ENCODE results near the gene RNLS.
"Not testable (repeated sequence)": the region's sequence is repeated elsewhere in the genome, so short reads cannot be mapped to it uniquely, and the experiment has no call there.

Gene RNLS

DNA sequence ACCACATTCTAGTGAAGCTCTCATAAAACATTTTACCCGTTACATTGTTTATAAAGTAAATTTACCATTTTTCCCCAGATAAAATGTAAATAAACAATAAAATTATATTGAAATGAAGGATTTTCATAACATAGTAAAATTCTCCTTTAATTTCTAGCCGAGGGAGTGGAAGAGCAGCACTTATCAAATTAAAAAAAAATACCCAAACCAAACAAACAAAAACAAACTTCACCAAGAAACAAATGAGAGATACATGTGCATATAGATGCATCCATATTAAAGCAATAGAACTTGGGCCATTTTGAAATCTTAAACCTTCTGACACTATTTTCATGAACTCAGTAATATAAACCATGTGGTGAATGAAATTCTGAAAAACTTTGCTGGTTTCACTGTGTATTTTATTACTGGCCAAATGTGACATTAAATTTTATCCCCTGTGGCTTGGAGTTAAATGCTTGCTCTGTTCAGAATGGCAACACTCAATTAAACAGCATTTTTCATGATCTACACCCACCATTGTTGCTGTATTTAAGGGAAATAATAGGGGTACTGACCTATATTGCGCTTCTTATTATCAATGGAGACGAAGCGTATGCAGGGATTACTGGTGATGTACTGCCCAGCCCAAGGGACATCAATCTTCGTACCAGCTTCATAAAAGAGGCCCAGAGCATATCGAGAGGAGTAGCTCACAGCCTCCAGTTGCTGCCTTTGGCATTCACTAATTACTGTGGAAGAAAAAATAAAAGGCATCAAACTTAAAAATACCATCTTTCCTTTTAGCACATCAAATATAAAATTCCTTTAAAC, 220.9 kb downstream of the RNLS start:
- H3K4me3 ChIP-seq = no peak overlapping the region
- no peak overlapping the region for H3K27ac ChIP-seq
- DNase-seq (ENCODE audit: low spot score) = no peak
- TF ChIP-seq, protein P1, sequence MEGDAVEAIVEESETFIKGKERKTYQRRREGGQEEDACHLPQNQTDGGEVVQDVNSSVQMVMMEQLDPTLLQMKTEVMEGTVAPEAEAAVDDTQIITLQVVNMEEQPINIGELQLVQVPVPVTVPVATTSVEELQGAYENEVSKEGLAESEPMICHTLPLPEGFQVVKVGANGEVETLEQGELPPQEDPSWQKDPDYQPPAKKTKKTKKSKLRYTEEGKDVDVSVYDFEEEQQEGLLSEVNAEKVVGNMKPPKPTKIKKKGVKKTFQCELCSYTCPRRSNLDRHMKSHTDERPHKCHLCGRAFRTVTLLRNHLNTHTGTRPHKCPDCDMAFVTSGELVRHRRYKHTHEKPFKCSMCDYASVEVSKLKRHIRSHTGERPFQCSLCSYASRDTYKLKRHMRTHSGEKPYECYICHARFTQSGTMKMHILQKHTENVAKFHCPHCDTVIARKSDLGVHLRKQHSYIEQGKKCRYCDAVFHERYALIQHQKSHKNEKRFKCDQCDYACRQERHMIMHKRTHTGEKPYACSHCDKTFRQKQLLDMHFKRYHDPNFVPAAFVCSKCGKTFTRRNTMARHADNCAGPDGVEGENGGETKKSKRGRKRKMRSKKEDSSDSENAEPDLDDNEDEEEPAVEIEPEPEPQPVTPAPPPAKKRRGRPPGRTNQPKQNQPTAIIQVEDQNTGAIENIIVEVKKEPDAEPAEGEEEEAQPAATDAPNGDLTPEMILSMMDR (IDR thresholded peaks at IDR 0.05) = no peak

DNA sequence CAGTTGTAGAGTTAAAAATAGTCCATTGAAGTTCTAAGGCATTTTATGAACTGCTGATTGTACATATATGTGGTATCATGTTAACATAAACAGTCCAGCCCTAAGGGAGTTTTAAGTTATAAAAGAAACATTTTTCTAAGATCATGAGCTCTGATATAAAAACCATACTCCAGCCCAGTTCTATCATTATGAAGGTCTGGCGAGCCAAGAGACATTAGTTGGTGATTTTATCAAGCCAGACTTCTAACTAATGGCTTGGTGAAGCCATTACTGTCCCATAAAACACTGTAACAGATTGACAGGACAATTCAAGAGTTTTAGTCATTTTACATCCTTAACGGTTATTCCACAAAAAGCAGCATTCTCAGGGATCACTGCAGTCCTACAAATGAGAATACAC, 221.6 kb downstream of the RNLS start:
- no peak for DNase-seq (ENCODE audit: low spot score)
- Histone ChIP-seq H3K4me3 (no peak overlapping the region), H3K27ac (no peak overlapping the region)
- TF ChIP-seq, protein P1 (IDR thresholded peaks at IDR 0.05) = no peak

- not testable (repeated sequence) for DNase-seq (ENCODE audit: low spot score)
Observed at GRCh38 chr10:88355750-88356149, 227.4 kb downstream of the RNLS start.

GRCh38 chr10:88347597-88348304, 235.4 kb downstream of the RNLS start:
- Histone ChIP-seq H3K4me3 (no peak overlapping the region), H3K27ac (no peak overlapping the region)
- DNase-seq (ENCODE audit: low spot score) = no peak
- TF ChIP-seq, protein P1 (IDR thresholded peaks at IDR 0.05) = no peak

More at GRCh38 chr10:88355750-88356149, 227.4 kb downstream of the RNLS start:
- H3K4me3 ChIP-seq, H3K27ac ChIP-seq: not testable (repeated sequence)

DNA sequence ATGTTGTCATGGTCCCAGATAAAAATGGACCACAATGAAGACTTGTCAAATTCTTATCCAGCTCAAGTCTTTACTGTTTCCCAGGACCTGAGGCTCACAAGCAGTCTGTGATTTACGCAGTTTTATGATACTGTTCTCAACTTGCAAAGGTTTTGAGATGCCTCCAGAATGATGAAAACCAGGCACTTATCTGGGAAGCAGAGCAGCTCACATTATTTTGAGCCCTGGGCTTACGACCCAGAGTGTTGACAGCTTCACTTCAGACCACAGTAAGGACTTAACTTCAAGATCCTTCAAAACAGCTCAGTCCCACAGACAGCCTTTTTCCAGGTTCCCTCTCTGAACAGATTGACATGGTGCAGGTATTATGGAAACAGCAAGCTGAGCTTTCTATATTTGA, 236.1 kb downstream of the RNLS start:
- no peak for DNase-seq (ENCODE audit: low spot score)
- no peak overlapping the region for H3K4me3 ChIP-seq
- TF ChIP-seq, protein P1 (IDR thresholded peaks at IDR 0.05) = no peak
- no peak overlapping the region for H3K27ac ChIP-seq

- no peak for DNase-seq (ENCODE audit: low spot score)
- H3K27ac ChIP-seq = no peak overlapping the region
- TF ChIP-seq, protein P1 (IDR thresholded peaks at IDR 0.05) = no peak
- no peak overlapping the region for H3K4me3 ChIP-seq
Observed at GRCh38 chr10:88346144-88346977, 236.8 kb downstream of the RNLS start.
